Measurements from ENCODE around the gene CHD3. TPM values are rescaled to one million over a fixed set of nuclear protein-coding genes. Genes with fewer than 3 reads are reported as not detected.

Gene CHD3
- total and polyA plus RNA-seq, 2 of the 13 experiments (the other 11 are each of a cell fraction or from before 2014, with no cell fraction given): 2.7 to 3.7 TPM

- TF ChIP-seq ATF7 (IDR thresholded peaks at IDR 0.05) (no peak), ATF7 (CRISPR knock-in tag; IDR thresholded peaks at IDR 0.05) (no peak), FOXK2 (IDR thresholded peaks at IDR 0.05) (no peak), NR3C1 (CRISPR knock-in tag; IDR thresholded peaks at IDR 0.05) (no peak), MAZ (IDR thresholded peaks at IDR 0.05; ENCODE audit: borderline replicate concordance, low read depth, low read length) (no peak), MAZ (CRISPR knock-in tag; IDR thresholded peaks at IDR 0.05; ENCODE audit: low read depth) (peak; percentile 88), TRAFD1 (CRISPR knock-in tag; IDR thresholded peaks at IDR 0.05; ENCODE audit: borderline replicate concordance) (no peak), ZNF446 (CRISPR knock-in tag; IDR thresholded peaks at IDR 0.05) (no peak; the same call in 1 of the 2 replicates), TBX3 (IDR thresholded peaks at IDR 0.05; ENCODE audit: borderline replicate concordance) (no peak), HMGXB3 (CRISPR knock-in tag; IDR thresholded peaks at IDR 0.05; ENCODE audit: borderline replicate concordance) (no peak), NFKB2 (CRISPR knock-in tag; IDR thresholded peaks at IDR 0.05; ENCODE audit: borderline replicate concordance) (peak; percentile 93), CENPT (CRISPR knock-in tag; IDR thresholded peaks at IDR 0.05; ENCODE audit: low read depth) (peak; percentile 97), ZFP36L1 (CRISPR knock-in tag; IDR thresholded peaks at IDR 0.05) (peak; percentile 50; the same call in 1 of the 2 replicates), ZNF142 (CRISPR knock-in tag; IDR thresholded peaks at IDR 0.05) (peak; percentile 83; the same call in 1 of the 2 replicates), THAP7 (CRISPR knock-in tag; IDR thresholded peaks at IDR 0.05) (peak; percentile 57; the same call in 1 of the 2 replicates), TBP (CRISPR knock-in tag; IDR thresholded peaks at IDR 0.05) (no peak), SMYD3 (CRISPR knock-in tag; IDR thresholded peaks at IDR 0.05) (no peak)
Observed at GRCh38 chr17:7915611-7916384, 27.2 kb downstream of the CHD3 start, which contains the start of gene RNF227 (continued).
